Mesenchymal stem cell (in vitro differentiated cells and primary cell): ENCODE measurements around the gene CELSR2.

Experiments
- DNase-seq: peaks from one replicate; pipeline ENCODE4 v3.0.0-alpha.2; 2013
- H2AFZ ChIP-seq: one replicate; pipeline ENCODE4 v1.6.1; 2013; ENCODE audit warnings: low read depth, mild to moderate bottlenecking, control low read depth, inconsistent platforms, low read length, moderate library complexity
- H2AK5ac ChIP-seq: 2 replicates; pipeline ENCODE4 v1.6.1; 2013; ENCODE audit warnings: low read length, moderate library complexity, mild to moderate bottlenecking, inconsistent platforms; ENCODE audit not compliant: severe bottlenecking
- H2BK120ac ChIP-seq: one replicate; pipeline ENCODE4 v1.6.1; 2013; ENCODE audit warnings: low read depth, mild to moderate bottlenecking, inconsistent platforms, low read length, moderate library complexity
- H2BK12ac ChIP-seq, 2 experiments: one replicate each; pipeline ENCODE4 v1.6.1; 2013; ENCODE audit warnings: inconsistent platforms in 2 of 2, low read length in 2 of 2, mild to moderate bottlenecking in 2 of 2, moderate library complexity in 2 of 2, control low read depth in 1 of 2
- H2BK15ac ChIP-seq: one replicate; pipeline ENCODE4 v1.6.1; 2013; ENCODE audit warnings: mild to moderate bottlenecking, low read depth, inconsistent platforms; ENCODE audit not compliant: poor library complexity, severe bottlenecking
- H2BK5ac ChIP-seq: 2 replicates; pipeline ENCODE4 v1.6.1; 2013; ENCODE audit warnings: low read depth, mild to moderate bottlenecking, low read length, control low read depth, inconsistent platforms; ENCODE audit not compliant: poor library complexity, severe bottlenecking
- H3K14ac ChIP-seq, 2 experiments: one replicate each; pipeline ENCODE4 v1.6.1; 2013; ENCODE audit warnings: inconsistent platforms in 2 of 2, low read length in 2 of 2, control low read depth in 1 of 2, mild to moderate bottlenecking in 1 of 2, moderate library complexity in 1 of 2
- H3K18ac ChIP-seq, 2 experiments: one replicate each; pipeline ENCODE4 v1.6.1; 2013; ENCODE audit warnings: inconsistent platforms in 2 of 2, low read length in 2 of 2, control low read depth in 1 of 2, low read depth in 1 of 2, mild to moderate bottlenecking in 1 of 2
- H3K23ac ChIP-seq, 2 experiments: one replicate each; pipeline ENCODE4 v1.6.1; 2013; ENCODE audit warnings: inconsistent platforms in 2 of 2, low read length in 2 of 2, mild to moderate bottlenecking in 2 of 2, moderate library complexity in 2 of 2, control low read depth in 1 of 2
- H3K27ac ChIP-seq: 2 replicates; pipeline ENCODE4 v1.5.1; 2013; ENCODE audit warnings: mild to moderate bottlenecking, moderate library complexity, low read length, control low read depth, inconsistent platforms; ENCODE audit not compliant: poor library complexity, severe bottlenecking
- H3K27me3 ChIP-seq, 2 experiments: 2 replicates each; pipeline versions ENCODE4 v1.6.1 to v1.7.0; 2013; ENCODE audit warnings: low read length in 2 of 2, mild to moderate bottlenecking in 2 of 2, moderate library complexity in 2 of 2, control low read depth in 1 of 2, inconsistent platforms in 1 of 2; ENCODE audit not compliant: control insufficient read depth in 1 of 2, insufficient read depth in 1 of 2
- H3K36me3 ChIP-seq, 2 experiments: 2 replicates each; pipeline versions ENCODE4 v1.6.1 to v1.7.0; 2013; ENCODE audit warnings: low read length in 2 of 2, control low read depth in 1 of 2, inconsistent platforms in 1 of 2, low read depth in 1 of 2, mild to moderate bottlenecking in 1 of 2; ENCODE audit not compliant: insufficient read depth in 2 of 2, control insufficient read depth in 1 of 2
- H3K4ac ChIP-seq, 2 experiments: one replicate each; pipeline ENCODE4 v1.6.1; 2013; ENCODE audit warnings: inconsistent platforms in 2 of 2, low read length in 2 of 2, mild to moderate bottlenecking in 2 of 2, moderate library complexity in 2 of 2, control low read depth in 1 of 2, low read depth in 1 of 2
- H3K4me1 ChIP-seq: 2 replicates; pipeline ENCODE4 v1.6.1; 2013; ENCODE audit warnings: low read depth, low read length, control low read depth; ENCODE audit not compliant: control insufficient read depth, insufficient read depth
- H3K4me2 ChIP-seq: 2 replicates; pipeline ENCODE4 v1.6.1; 2013; ENCODE audit warnings: low read length, mild to moderate bottlenecking, inconsistent platforms; ENCODE audit not compliant: poor library complexity, severe bottlenecking
- H3K4me3 ChIP-seq, 2 experiments: 2 replicates each; pipeline versions ENCODE4 v1.5.1 to v1.7.0; 2013; ENCODE audit warnings: low read length in 2 of 2, mild to moderate bottlenecking in 2 of 2, control low read depth in 1 of 2, low read depth in 1 of 2; ENCODE audit not compliant: insufficient read depth in 1 of 2
- H3K79me1 ChIP-seq: replicated peaks from 2 replicates; pipeline ENCODE4 v1.6.1; 2013; ENCODE audit warnings: mild to moderate bottlenecking, control low read depth, low read length, inconsistent platforms; ENCODE audit not compliant: poor library complexity, severe bottlenecking
- H3K9ac ChIP-seq: 2 replicates; pipeline ENCODE4 v1.7.0; 2013; ENCODE audit warnings: mild to moderate bottlenecking, low read length, moderate library complexity
- H3K9me3 ChIP-seq: 2 replicates; pipeline ENCODE4 v1.7.0; 2013; ENCODE audit warnings: mild to moderate bottlenecking, low read length; ENCODE audit not compliant: control insufficient read depth
- H4K8ac ChIP-seq: one replicate; pipeline ENCODE4 v1.6.1; 2013; ENCODE audit warnings: inconsistent platforms, mild to moderate bottlenecking, low read length, moderate library complexity
- H4K91ac ChIP-seq: one replicate; pipeline ENCODE4 v1.6.1; 2013; ENCODE audit warnings: mild to moderate bottlenecking, low read length, inconsistent platforms
- WGBS: methylation state at CpG from one replicate; pipeline ENCODE4 v1.1.7; 2013; ENCODE audit warnings: mixed read lengths; 5-methylcytosine and 5-hydroxymethylcytosine counted together

CELSR2 gene

GRCh38 chr1:109250454-109251276, 1.3 kb downstream of the CELSR2 start:
- WGBS: 95% methylated on average over 33 of the region's 33 CpGs
- no peak overlapping the region for H3K4ac ChIP-seq
- H4K8ac ChIP-seq: no peak overlapping the region
- H2AK5ac ChIP-seq: no peak overlapping the region
- no peak overlapping the region for H3K27ac ChIP-seq
- H2BK15ac ChIP-seq: no peak overlapping the region
- peaks cover 41% of the 10 kb centered on the region for H3K4me1 ChIP-seq
- H2BK12ac ChIP-seq: no peak overlapping the region
- no peaks in the 10 kb centered on the region for H3K9me3 ChIP-seq
- no peak overlapping the region for H4K91ac ChIP-seq
- no peak overlapping the region for H3K23ac ChIP-seq
- H3K9ac ChIP-seq: no peak overlapping the region
- DNase-seq: no peak
- H2AFZ ChIP-seq: no peak overlapping the region
- H3K36me3 ChIP-seq: peaks cover 0 to 11% of the 10 kb centered on the region in 2 experiments
- peak overlapping the region; percentile 82 for H3K4me2 ChIP-seq
- no peak overlapping the region for H2BK120ac ChIP-seq
- no peak overlapping the region for H3K18ac ChIP-seq
- no peak overlapping the region for H3K4me3 ChIP-seq
- peaks cover 3% of the 10 kb centered on the region for H3K79me1 ChIP-seq
- peaks cover 0 to 61% of the 10 kb centered on the region in 2 experiments for H3K27me3 ChIP-seq
- no peak overlapping the region for H3K14ac ChIP-seq
- H2BK5ac ChIP-seq: no peak overlapping the region

GRCh38 chr1:109251277-109252166, 2.2 kb downstream of the CELSR2 start:
- Histone ChIP-seq H2AFZ (no peak overlapping the region), H3K9me3 (no peaks in the 10 kb centered on the region), H3K27me3 (peaks cover 0 to 67% of the 10 kb centered on the region in 2 experiments), H3K79me1 (peaks cover 3% of the 10 kb centered on the region), H4K8ac (no peak overlapping the region), H3K4me2 (no peak overlapping the region), H2BK12ac (no peak overlapping the region), H3K4me1 (peaks cover 41% of the 10 kb centered on the region), H3K4ac (no peak overlapping the region), H3K4me3 (no peak overlapping the region), H3K27ac (no peak overlapping the region), H2BK120ac (no peak overlapping the region), H2AK5ac (no peak overlapping the region), H3K9ac (no peak overlapping the region), H4K91ac (no peak overlapping the region), H2BK15ac (no peak overlapping the region), H3K36me3 (peaks cover 0 to 11% of the 10 kb centered on the region in 2 experiments), H3K18ac (no peak overlapping the region), H3K23ac (no peak overlapping the region), H3K14ac (no peak overlapping the region), H2BK5ac (no peak overlapping the region)
- no peak for DNase-seq
- WGBS: 96% methylated on average over 32 of the region's 32 CpGs

DNA sequence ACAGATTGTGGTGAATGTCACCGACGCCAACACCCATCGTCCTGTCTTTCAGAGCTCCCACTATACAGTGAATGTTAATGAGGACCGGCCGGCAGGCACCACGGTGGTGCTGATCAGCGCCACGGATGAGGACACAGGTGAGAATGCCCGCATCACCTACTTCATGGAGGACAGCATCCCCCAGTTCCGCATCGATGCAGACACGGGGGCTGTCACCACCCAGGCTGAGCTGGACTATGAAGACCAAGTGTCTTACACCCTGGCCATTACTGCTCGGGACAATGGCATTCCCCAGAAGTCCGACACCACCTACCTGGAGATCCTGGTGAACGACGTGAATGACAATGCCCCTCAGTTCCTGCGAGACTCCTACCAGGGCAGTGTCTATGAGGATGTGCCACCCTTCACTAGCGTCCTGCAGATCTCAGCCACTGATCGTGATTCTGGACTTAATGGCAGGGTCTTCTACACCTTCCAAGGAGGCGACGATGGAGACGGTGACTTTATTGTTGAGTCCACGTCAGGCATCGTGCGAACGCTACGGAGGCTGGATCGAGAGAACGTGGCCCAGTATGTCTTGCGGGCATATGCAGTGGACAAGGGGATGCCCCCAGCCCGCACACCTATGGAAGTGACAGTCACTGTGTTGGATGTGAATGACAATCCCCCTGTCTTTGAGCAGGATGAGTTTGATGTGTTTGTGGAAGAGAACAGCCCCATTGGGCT, 3.0 kb downstream of the CELSR2 start:
- 96% methylated on average over 31 of the region's 31 CpGs for WGBS
- no peak overlapping the region for H2BK15ac ChIP-seq
- no peak overlapping the region for H2BK5ac ChIP-seq

More for the DNA sequence above, 3.0 kb downstream of the CELSR2 start:
- no peak overlapping the region for H3K23ac ChIP-seq
- no peak overlapping the region for H3K14ac ChIP-seq
- H4K8ac ChIP-seq: no peak overlapping the region
- H3K79me1 ChIP-seq: peaks cover 3% of the 10 kb centered on the region
- H4K91ac ChIP-seq: no peak overlapping the region
- no peak overlapping the region for H3K4ac ChIP-seq
- H3K4me2 ChIP-seq: no peak overlapping the region
- peaks cover 41% of the 10 kb centered on the region for H3K4me1 ChIP-seq
- no peak overlapping the region for H2BK12ac ChIP-seq
- H3K9me3 ChIP-seq: no peaks in the 10 kb centered on the region
- H3K9ac ChIP-seq: no peak overlapping the region
- H3K36me3 ChIP-seq: peaks cover 0 to 11% of the 10 kb centered on the region in 2 experiments
- no peak overlapping the region for H2AFZ ChIP-seq
- H2BK120ac ChIP-seq: no peak overlapping the region
- DNase-seq: no peak
- H3K27me3 ChIP-seq: peaks cover 0 to 59% of the 10 kb centered on the region in 2 experiments
- H3K27ac ChIP-seq: no peak overlapping the region
- no peak overlapping the region for H3K4me3 ChIP-seq
- no peak overlapping the region for H3K18ac ChIP-seq
- H2AK5ac ChIP-seq: no peak overlapping the region
